DMS153 (cell line): ENCODE results near the gene SERINC4.
"Not testable (repeated sequence)": the region's sequence is repeated elsewhere in the genome, so short reads cannot be mapped to it uniquely, and the experiment has no call there.

Experiments
- DNase-seq: peaks from one replicate; lab custom pipeline; 2025; lab: John Stamatoyannopoulos, UW

The SERINC4 gene

DNA sequence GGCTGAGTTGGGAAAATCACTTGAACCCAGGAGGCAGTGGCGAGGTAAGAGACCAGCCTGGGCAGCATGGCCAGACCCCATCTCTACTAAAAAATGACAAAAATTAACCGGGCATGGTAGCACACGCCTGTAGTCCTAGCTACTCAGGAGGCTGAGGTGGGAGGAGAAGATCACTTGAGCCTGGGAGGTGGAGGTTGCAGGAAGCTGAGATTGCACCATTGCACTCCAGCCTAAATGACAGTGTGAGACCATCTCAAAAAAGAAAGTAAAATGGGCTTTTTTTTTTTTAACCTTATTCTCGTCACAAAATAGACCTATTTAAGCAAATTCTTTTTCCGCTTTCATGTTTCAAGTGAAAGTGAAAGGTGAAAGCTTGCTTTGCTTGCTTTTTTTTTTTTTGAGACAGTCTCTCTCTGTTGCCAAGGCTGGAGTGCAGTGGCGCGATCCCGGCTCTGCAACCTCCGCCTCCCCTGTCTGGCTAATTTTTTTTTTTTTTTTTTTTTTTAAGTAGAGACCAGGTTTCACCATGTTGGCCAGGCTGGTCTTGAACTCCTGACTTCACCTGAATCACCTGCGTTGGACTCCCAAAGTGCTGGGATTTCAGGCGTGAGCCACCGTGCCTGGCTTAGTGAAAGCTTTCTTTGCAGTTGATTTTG lies 50.2 kb downstream of the SERINC4 start:
- DNase-seq = no peak

GRCh38 chr15:43748376-43748775 lies 51.6 kb downstream of the SERINC4 start:
- no peak for DNase-seq

DNA sequence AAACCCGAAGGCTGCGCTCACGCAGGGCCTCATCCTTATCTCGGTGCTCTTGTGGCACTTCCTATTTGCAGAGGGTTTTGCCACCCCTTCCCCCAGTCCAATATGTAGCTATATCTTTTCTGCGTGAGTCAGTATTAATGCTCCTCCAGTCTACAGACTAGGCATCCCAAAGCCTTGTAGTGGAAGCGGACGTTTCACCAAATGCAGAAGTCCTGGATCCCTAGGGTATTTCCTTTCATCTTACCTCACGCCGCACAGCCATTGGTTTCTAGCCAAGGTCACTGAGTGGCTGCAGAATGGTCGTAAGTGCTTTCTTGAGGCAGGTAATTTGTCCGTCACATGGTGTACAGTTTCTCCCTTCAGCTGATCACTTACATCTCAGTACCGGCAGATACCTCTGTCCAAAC lies 53.1 kb downstream of the SERINC4 start:
- DNase-seq = not testable (repeated sequence)

DNA sequence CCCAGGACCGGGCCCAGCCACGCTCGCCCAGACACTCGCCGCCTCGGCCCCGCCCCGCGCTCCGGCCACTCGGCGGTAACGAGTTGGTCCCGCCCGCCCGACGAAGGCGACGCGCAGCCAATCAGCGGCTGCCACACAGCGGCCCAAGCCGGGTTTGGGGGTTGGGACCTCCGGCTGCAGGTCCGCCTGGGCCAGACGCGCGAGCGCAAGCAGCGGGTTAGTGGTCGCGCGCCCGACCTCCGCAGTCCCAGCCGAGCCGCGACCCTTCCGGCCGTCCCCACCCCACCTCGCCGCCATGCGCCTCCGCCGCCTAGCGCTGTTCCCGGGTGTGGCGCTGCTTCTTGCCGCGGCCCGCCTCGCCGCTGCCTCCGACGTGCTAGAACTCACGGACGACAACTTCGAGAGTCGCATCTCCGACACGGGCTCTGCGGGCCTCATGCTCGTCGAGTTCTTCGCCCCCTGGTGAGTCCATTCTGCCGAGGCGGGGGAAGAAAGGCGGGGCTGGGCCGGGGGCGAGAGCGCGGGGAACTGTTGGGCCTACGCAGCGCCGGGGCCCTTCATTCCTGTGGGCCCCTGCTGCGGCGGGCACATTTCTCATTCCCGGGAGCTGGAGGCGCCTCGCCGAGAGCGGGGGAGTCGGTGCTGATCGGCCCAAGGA lies 53.6 kb downstream of the SERINC4 start, which contains the start of gene PDIA3:
PDIA3 (plus strand) TSS at position 194 of the 658 bp plus-strand sequence; CDS start at position 296, 102 bp downstream.
- peak; percentile 23 for DNase-seq
